ENCODE data around the gene SLC49A4.

The SLC49A4 gene

DNA sequence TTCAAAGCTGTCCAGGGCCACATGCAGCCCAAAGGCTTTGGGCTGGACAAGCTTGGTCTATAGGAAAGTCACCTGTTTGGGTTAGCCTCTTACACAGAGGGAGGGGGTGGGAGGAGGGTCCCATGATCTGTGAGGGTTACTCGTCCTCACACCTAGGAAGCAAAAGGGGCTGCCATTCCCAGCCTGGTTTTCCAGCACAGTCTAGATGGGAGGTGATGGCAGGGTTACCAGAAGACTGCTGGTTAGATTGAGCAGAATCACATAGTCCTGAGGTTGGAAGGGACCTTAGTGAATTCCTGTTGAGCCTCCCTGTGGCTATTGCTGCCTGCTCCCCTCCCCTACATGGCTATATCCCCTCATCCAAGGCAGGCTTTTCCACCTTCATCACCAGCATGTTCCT, 130.9 kb downstream of the SLC49A4 start:
- H3F3A ChIP-seq (ENCODE audit: insufficient read depth, low read length), result no peaks in the 10 kb centered on the region
- no peaks in the 10 kb centered on the region for H4K20me1 ChIP-seq (ENCODE audit: insufficient read depth, low read length)
- no peak overlapping the region for H3K4me2 ChIP-seq (ENCODE audit: low read length)
- no peaks in the 10 kb centered on the region for H3K9me3 ChIP-seq (ENCODE audit: low read length)
- no peak overlapping the region for H3K27ac ChIP-seq (ENCODE audit: low read depth, low read length, poor library complexity, severe bottlenecking)
- H3K4me1 ChIP-seq (ENCODE audit: insufficient read depth, low read length, severe bottlenecking), result no peaks in the 10 kb centered on the region
- H3K79me2 ChIP-seq (ENCODE audit: insufficient read depth, low read length), result no peaks in the 10 kb centered on the region
- no peaks in the 10 kb centered on the region for H3K36me3 ChIP-seq (ENCODE audit: insufficient read depth, low read length)
- H2AFZ ChIP-seq (ENCODE audit: low read length), result no peak overlapping the region
- no peak overlapping the region for H3K4me3 ChIP-seq (ENCODE audit: low read depth, low read length, poor library complexity, severe bottlenecking)
- no peak overlapping the region for H3K9ac ChIP-seq (ENCODE audit: low read length)
- TF ChIP-seq EZH2 (IDR thresholded peaks at IDR 0.05; ENCODE audit: borderline replicate concordance, low read length) (no peak), CTCF (IDR thresholded peaks at IDR 0.05; ENCODE audit: low read length) (no peak)
- H3K27me3 ChIP-seq (ENCODE audit: insufficient read depth, low read length), result no peaks in the 10 kb centered on the region; the same call in 1 of the 2 replicates
- no peaks in the 10 kb centered on the region for H3K9me2 ChIP-seq (ENCODE audit: low read depth, low read length)

GRCh38 chr3:122926322-122926721, 131.5 kb downstream of the SLC49A4 start:
- H3F3A ChIP-seq (ENCODE audit: insufficient read depth, low read length), result no peaks in the 10 kb centered on the region
- no peaks in the 10 kb centered on the region for H3K9me2 ChIP-seq (ENCODE audit: low read depth, low read length)
- no peak for TF ChIP-seq EZH2 (IDR thresholded peaks at IDR 0.05; ENCODE audit: borderline replicate concordance, low read length)
- H3K36me3 ChIP-seq (ENCODE audit: insufficient read depth, low read length), result no peaks in the 10 kb centered on the region
- no peaks in the 10 kb centered on the region for H3K79me2 ChIP-seq (ENCODE audit: insufficient read depth, low read length)
- H3K4me2 ChIP-seq (ENCODE audit: low read length), result no peak overlapping the region
- H3K27ac ChIP-seq (ENCODE audit: low read depth, low read length, poor library complexity, severe bottlenecking), result no peak overlapping the region
- H2AFZ ChIP-seq (ENCODE audit: low read length), result no peak overlapping the region
- H3K4me1 ChIP-seq (ENCODE audit: insufficient read depth, low read length, severe bottlenecking), result no peaks in the 10 kb centered on the region
- no peak overlapping the region for H3K9ac ChIP-seq (ENCODE audit: low read length)
- no peaks in the 10 kb centered on the region for H3K9me3 ChIP-seq (ENCODE audit: low read length)
- H3K4me3 ChIP-seq (ENCODE audit: low read depth, low read length, poor library complexity, severe bottlenecking), result no peak overlapping the region
- H4K20me1 ChIP-seq (ENCODE audit: insufficient read depth, low read length), result no peaks in the 10 kb centered on the region
- H3K27me3 ChIP-seq (ENCODE audit: insufficient read depth, low read length), result no peaks in the 10 kb centered on the region

DNA sequence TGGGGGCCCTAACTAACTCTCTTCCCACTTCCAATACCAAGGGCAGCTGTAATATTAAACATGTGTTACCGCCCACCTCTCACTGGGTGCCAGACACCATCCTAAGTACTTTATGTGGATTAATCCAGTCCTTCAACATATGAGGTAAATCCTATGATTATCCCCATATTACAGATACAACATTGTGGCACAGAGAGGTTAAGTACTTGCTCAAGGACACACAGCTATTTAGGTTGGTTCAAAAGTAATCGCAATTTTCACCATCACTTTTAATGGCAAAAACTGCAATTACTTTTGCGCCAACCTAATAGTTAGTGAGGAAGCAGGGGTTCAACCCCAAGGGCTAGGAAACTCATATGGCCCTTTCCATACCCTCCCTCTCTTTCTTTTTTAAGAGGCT, 131.9 kb downstream of the SLC49A4 start:
- Histone ChIP-seq H3F3A (ENCODE audit: insufficient read depth, low read length) (no peaks in the 10 kb centered on the region), H3K9ac (ENCODE audit: low read length) (no peak overlapping the region), H3K79me2 (ENCODE audit: insufficient read depth, low read length) (no peaks in the 10 kb centered on the region), H3K4me2 (ENCODE audit: low read length) (no peak overlapping the region), H3K27ac (ENCODE audit: low read depth, low read length, poor library complexity, severe bottlenecking) (no peak overlapping the region), H3K36me3 (ENCODE audit: insufficient read depth, low read length) (no peaks in the 10 kb centered on the region), H2AFZ (ENCODE audit: low read length) (no peak overlapping the region), H3K4me3 (ENCODE audit: low read depth, low read length, poor library complexity, severe bottlenecking) (no peak overlapping the region), H4K20me1 (ENCODE audit: insufficient read depth, low read length) (no peaks in the 10 kb centered on the region), H3K4me1 (ENCODE audit: insufficient read depth, low read length, severe bottlenecking) (no peaks in the 10 kb centered on the region), H3K27me3 (ENCODE audit: insufficient read depth, low read length) (no peaks in the 10 kb centered on the region), H3K9me2 (ENCODE audit: low read depth, low read length) (no peaks in the 10 kb centered on the region), H3K9me3 (ENCODE audit: low read length) (no peaks in the 10 kb centered on the region)
- TF ChIP-seq CTCF (IDR thresholded peaks at IDR 0.05; ENCODE audit: low read length), result no peak
- TF ChIP-seq EZH2 (IDR thresholded peaks at IDR 0.05; ENCODE audit: borderline replicate concordance, low read length), result no peak

DNA sequence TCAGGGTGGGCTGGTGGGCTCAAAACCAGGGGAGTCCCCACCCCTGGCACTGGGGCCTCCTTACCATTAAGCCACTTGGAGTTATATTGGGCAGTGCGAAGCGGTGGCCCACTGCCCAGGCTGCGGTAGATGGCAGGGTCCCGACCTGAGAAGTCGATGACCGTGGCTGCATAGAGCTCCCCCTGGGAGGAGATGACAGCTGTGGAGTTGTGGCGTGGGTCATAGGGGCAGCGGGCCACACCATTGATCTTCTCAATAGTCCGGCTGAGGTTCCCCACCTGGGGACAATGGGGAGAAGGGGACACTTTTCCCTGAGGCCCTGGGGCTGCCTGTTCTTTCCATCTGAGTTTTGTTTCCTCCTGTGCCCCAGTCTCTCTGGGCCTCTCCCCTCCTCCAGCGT, 132.9 kb downstream of the SLC49A4 start:
- H2AFZ ChIP-seq (ENCODE audit: low read length), result no peak overlapping the region
- H3K4me3 ChIP-seq (ENCODE audit: low read depth, low read length, poor library complexity, severe bottlenecking), result no peak overlapping the region
- H3K4me1 ChIP-seq (ENCODE audit: insufficient read depth, low read length, severe bottlenecking), result no peaks in the 10 kb centered on the region
- H3K9ac ChIP-seq (ENCODE audit: low read length), result no peak overlapping the region
- no peaks in the 10 kb centered on the region for H3K9me3 ChIP-seq (ENCODE audit: low read length)
- no peaks in the 10 kb centered on the region for H3K27me3 ChIP-seq (ENCODE audit: insufficient read depth, low read length)
- H3K27ac ChIP-seq (ENCODE audit: low read depth, low read length, poor library complexity, severe bottlenecking), result no peak overlapping the region
- no peaks in the 10 kb centered on the region for H4K20me1 ChIP-seq (ENCODE audit: insufficient read depth, low read length)
- H3K4me2 ChIP-seq (ENCODE audit: low read length), result no peak overlapping the region
- H3K36me3 ChIP-seq (ENCODE audit: insufficient read depth, low read length), result no peaks in the 10 kb centered on the region
- no peaks in the 10 kb centered on the region for H3F3A ChIP-seq (ENCODE audit: insufficient read depth, low read length)
- TF ChIP-seq EZH2 (IDR thresholded peaks at IDR 0.05; ENCODE audit: borderline replicate concordance, low read length), result no peak
- no peak for TF ChIP-seq CTCF (IDR thresholded peaks at IDR 0.05; ENCODE audit: low read length)
- no peaks in the 10 kb centered on the region for H3K9me2 ChIP-seq (ENCODE audit: low read depth, low read length)
- H3K79me2 ChIP-seq (ENCODE audit: insufficient read depth, low read length), result no peaks in the 10 kb centered on the region
